ENCODE results near the gene COL24A1.

- TF ChIP-seq FOXP2 (optimal IDR thresholded peaks at IDR 0.05; ENCODE audit: control extremely low read depth, extremely low read length, insufficient read depth) (no peak), EZH2 (IDR thresholded peaks at IDR 0.05) (no peak), POLR2AphosphoS5 (IDR thresholded peaks at IDR 0.05; ENCODE audit: borderline replicate concordance, low read depth, low read length) (no peak)
These were observed 318.3 kb downstream of the COL24A1 start for GRCh38 chr1:85838238-85838637.
